Activated naive CD8-positive, alpha-beta T cell treated with anti-CD3 and anti-CD28 coated beads, Interleukin-2, amount 10 ng/mL, durations not matched to agents 7 days and 5 days (primary cell): ENCODE measurements around the gene KAT2A. TPM values are rescaled to one million over a fixed set of nuclear protein-coding genes. Genes with fewer than 3 reads are reported as not detected.

Experiments used
- ATAC-seq: fragments of 150-1000 bp; cut with Tn5 transposase; one replicate; pipeline ENCODE4 v1.10.0; 2021; ENCODE audit warnings: low read depth, moderate library complexity
- POLR2A ChIA-PET: fragments of 350-600 bp; sonication (Branson Sonifier 250); formaldehyde crosslinking; loops from one replicate; lab custom pipeline; 2021; ENCODE audit warnings: antibody characterized with exemption; lab: Charles Lee
- DNase-seq: peaks from one replicate; pipeline ENCODE4 v3.0.0; 2021
- H3K27ac Mint-ChIP-seq: one replicate; pipeline ENCODE4 v1.8.0; 2022; ENCODE audit warnings: mild to moderate bottlenecking, mixed read lengths
- H3K27me3 Mint-ChIP-seq: one replicate; pipeline ENCODE4 v1.8.0; 2022; ENCODE audit warnings: mild to moderate bottlenecking, moderate library complexity, mixed read lengths
- H3K36me3 Mint-ChIP-seq: one replicate; pipeline ENCODE4 v1.8.0; 2021; ENCODE audit warnings: mild to moderate bottlenecking, mixed read lengths
- H3K4me1 Mint-ChIP-seq: one replicate; pipeline ENCODE4 v1.8.0; 2021; ENCODE audit warnings: mixed read lengths
- H3K4me3 Mint-ChIP-seq: one replicate; pipeline ENCODE4 v1.8.0; 2022; ENCODE audit warnings: mild to moderate bottlenecking, moderate library complexity, mixed read lengths
- H3K9me3 Mint-ChIP-seq: one replicate; pipeline ENCODE4 v1.8.0; 2021; ENCODE audit warnings: mixed read lengths
- total RNA-seq, 2 experiments: library from RNA; stranded (reverse); gene quantifications; one replicate each; pipeline ENCODE4 v1.2.3, GENCODE V29; 2021

KAT2A gene
- total RNA-seq, 2 experiments from 2014 or later, result 45.1 to 46.9 TPM

GRCh38 chr17:42107124-42107523, 14.0 kb downstream of the KAT2A start:
- POLR2A ChIA-PET, result interaction anchor here (0.6 to 2.2 kb wide), 8 partner anchors 11 to 140 kb away, joined by 3 to 8 read pairs (median 4); partner anchors contain the start of genes C17orf113, CNP and DNAJC7
- peaks cover 29% of the 10 kb centered on the region for H3K36me3 Mint-ChIP-seq
- peaks cover 28% of the 10 kb centered on the region for H3K4me1 Mint-ChIP-seq
- H3K27me3 Mint-ChIP-seq, result no peaks in the 10 kb centered on the region
- DNase-seq (no peak), ATAC-seq (no peak)
- H3K9me3 Mint-ChIP-seq, result no peaks in the 10 kb centered on the region
- H3K27ac Mint-ChIP-seq, result no peak overlapping the region
- H3K4me3 Mint-ChIP-seq, result peak overlapping the region; percentile 61

- Mint-ChIP-seq H3K9me3 (no peaks in the 10 kb centered on the region), H3K4me3 (peak overlapping the region; percentile 19), H3K27ac (no peak overlapping the region), H3K36me3 (peaks cover 31% of the 10 kb centered on the region), H3K27me3 (no peaks in the 10 kb centered on the region), H3K4me1 (peaks cover 24% of the 10 kb centered on the region)
- DNase-seq, result no peak
- POLR2A ChIA-PET, result interaction anchor here (0.6 to 1.5 kb wide), 2 partner anchors 75 to 86 kb away, joined by 3 read pairs; no protein-coding TSS in a partner anchor
- ATAC-seq, result no peak
Measured at GRCh38 chr17:42106009-42106408, 15.2 kb downstream of the KAT2A start.

DNA sequence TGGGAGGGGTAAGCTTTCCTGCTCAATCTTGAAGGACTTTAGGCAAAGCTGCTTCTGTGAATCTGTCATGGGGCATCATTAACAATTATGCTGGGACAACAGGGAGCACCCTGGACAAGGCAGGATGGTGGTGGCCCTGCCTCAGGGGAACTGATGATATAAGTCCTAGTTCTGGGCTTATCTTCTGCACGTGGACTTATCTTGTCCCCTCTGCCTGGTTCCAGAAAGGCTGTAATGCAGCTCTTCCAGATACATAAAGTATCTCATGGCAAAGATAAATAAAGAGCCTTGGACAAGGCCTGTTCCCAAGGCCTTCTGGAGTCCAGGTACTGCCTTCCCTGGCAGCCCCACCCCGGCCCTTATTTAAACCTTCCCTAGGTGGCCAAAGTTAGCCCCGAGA, 16.9 kb downstream of the KAT2A start:
- Mint-ChIP-seq H3K36me3 (peaks cover 22% of the 10 kb centered on the region), H3K4me1 (peaks cover 13% of the 10 kb centered on the region), H3K4me3 (no peak overlapping the region), H3K27me3 (no peaks in the 10 kb centered on the region), H3K27ac (no peak overlapping the region), H3K9me3 (no peaks in the 10 kb centered on the region)
- ATAC-seq (no peak), DNase-seq (no peak)
- POLR2A ChIA-PET, result interaction anchor here (1.1 to 4.8 kb wide), 2 partner anchors 9 to 79 kb away, joined by 3 to 28 read pairs; partner anchors contain the start of gene DHX58

DNA sequence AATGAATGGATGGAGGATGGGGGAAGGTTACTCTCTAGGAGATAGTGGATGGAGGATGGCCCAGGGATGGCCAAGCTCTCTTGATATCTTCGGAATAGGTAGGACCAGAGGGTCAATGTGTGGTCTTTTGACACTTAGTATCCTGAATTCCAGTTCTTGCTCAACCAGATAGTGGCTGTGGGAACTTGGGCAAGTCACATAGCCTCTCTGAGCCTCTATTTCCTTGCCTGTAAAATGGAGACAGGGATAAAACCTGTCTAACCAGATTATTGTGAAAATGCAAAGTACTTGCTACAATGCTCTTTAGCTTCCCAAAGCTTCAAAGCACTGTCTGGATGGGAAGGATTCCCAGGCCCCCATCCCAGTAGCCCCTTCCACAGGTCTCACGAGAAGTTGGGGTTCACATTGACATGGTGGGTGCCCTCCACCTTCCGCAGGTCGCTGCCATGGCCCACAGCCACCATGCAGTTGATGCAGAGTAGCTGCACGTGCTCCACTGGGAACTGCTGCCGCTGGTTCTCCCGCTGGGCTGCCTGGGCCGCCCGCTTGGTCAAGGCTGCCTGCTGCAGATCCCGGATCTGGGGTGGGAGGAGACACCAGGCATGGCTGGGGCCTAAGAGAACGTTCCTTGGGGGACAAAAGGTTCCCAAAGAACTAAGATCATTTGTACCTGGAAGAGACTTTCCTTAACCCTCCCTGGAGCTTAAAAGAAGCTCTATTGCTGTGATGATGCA, 17.8 kb downstream of the KAT2A start:
- no peaks in the 10 kb centered on the region for H3K9me3 Mint-ChIP-seq
- peaks cover 9% of the 10 kb centered on the region for H3K4me1 Mint-ChIP-seq
- POLR2A ChIA-PET, result interaction anchor here (1.1 to 4.8 kb wide), 2 partner anchors 10 to 78 kb away, joined by 3 to 28 read pairs; partner anchors contain the start of gene DHX58
- H3K4me3 Mint-ChIP-seq, result no peak overlapping the region
- DNase-seq, result no peak
- no peaks in the 10 kb centered on the region for H3K27me3 Mint-ChIP-seq
- peaks cover 19% of the 10 kb centered on the region for H3K36me3 Mint-ChIP-seq
- no peak overlapping the region for H3K27ac Mint-ChIP-seq
- ATAC-seq, result no peak

DNA sequence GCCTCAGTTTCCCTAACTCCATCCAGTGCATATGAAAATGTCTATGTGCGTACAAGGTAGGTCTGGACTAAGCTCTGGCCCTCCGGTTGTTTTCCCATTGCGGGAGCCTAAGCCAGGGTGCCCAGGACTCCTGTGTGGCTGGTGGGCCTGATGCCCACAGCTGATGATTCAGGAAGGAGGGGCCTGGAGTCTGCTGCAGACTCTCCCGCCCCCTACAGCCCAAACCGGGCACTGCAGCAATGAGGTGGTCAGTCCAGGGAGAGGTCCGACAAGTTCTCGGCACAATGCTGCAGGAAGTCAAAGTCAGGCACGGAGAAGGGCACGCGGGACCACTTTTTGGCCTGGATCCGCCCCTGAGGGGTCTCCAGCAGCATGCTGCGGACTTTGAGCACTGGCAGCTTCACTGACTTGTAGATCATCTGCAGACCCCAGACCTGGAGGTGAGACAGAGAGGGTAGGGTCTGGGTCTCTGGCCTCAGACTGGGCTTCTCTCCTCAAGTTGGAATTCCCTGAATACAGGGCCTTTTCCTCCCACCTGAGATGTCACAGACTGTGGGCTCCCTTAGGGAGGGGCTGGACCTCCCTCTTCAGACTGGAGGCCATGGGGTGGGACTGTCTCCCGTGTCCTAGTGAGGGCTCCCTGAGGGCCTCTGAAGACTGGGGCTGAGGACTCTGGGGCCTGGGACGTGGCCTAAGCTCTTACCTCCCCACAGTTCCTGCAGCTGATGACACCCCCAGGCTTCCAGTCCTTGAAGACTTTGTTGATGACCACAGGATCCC, 19.5 kb downstream of the KAT2A start:
- peaks cover 8% of the 10 kb centered on the region for H3K4me1 Mint-ChIP-seq
- no peak overlapping the region for H3K4me3 Mint-ChIP-seq
- DNase-seq, result peak; percentile 80
- peaks cover 14% of the 10 kb centered on the region for H3K36me3 Mint-ChIP-seq
- POLR2A ChIA-PET, result interaction anchor here (0.6 to 4.8 kb wide), 5 partner anchors 11 to 85 kb away, joined by 3 to 28 read pairs (median 3); partner anchors contain the start of genes DHX58 and DNAJC7
- peak; percentile 58 for ATAC-seq
- no peaks in the 10 kb centered on the region for H3K9me3 Mint-ChIP-seq
- no peak overlapping the region for H3K27ac Mint-ChIP-seq
- H3K27me3 Mint-ChIP-seq, result peaks cover 15% of the 10 kb centered on the region

DNA sequence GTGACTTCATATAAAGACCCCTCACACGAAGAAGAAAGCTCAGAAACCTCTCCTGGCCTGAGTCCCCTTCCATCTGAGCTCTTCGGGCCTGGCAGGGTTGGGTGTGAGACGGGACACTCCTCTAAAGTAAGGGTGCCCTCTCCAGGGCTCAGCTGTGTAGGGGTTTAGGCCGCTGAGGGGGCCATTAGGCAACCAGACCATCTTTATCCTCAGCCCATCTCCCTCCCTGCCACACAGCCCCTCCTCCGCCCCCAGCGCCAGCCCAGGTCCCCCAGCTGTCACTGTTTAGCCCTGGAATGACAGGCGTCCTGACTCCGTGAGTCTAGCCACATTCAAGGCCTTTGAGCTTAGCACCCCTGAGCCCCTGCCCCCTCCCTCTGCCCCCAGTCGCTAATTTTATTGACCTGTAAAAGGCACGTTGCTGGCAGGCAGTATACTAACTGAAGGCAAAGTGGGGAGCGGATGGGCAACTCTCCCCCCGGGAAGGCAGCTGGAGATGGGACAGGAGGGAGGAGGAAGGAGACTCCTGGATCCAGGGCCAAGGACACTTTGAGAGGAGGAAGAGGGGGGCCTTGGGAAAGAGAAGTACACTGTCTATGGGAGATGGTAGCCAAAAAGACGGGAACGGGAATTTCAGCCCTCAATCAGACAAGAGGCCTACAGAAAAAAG, 22.3 kb downstream of the KAT2A start:
- no peak overlapping the region for H3K27ac Mint-ChIP-seq
- POLR2A ChIA-PET, result interaction anchor here (0.8 to 1.1 kb wide), 2 partner anchors 12 to 13 kb away, joined by 3 read pairs; partner anchors contain the start of gene DHX58

GRCh38 chr17:42097691-42098631, 23.2 kb downstream of the KAT2A start, which contains the start of gene ZNF385C:
Gene ZNF385C (minus strand): TSS chr17:42098473. CDS start chr17:42063056, 35,417 bp downstream.
- DNase-seq (no peak), ATAC-seq (peak; percentile 45)
- H3K27me3 Mint-ChIP-seq, result peaks cover 26% of the 10 kb centered on the region
- H3K27ac Mint-ChIP-seq, result no peak within 1 kb of the TSS
- H3K4me3 Mint-ChIP-seq, result no peak within 1 kb of the TSS
- no peaks in the 10 kb centered on the region for H3K9me3 Mint-ChIP-seq
- H3K36me3 Mint-ChIP-seq, result peaks cover 4% of the 10 kb centered on the region
- H3K4me1 Mint-ChIP-seq, result peaks cover 5% of the 10 kb centered on the region
- POLR2A ChIA-PET, result interaction anchor here (0.8 to 1.3 kb wide), 3 partner anchors 13 to 72 kb away, joined by 3 to 4 read pairs (median 3); no protein-coding TSS in a partner anchor

More for the DNA sequence above, 22.3 kb downstream of the KAT2A start:
- Mint-ChIP-seq H3K36me3 (peaks cover 4% of the 10 kb centered on the region), H3K9me3 (no peaks in the 10 kb centered on the region), H3K4me1 (peaks cover 5% of the 10 kb centered on the region), H3K4me3 (no peak overlapping the region), H3K27me3 (peaks cover 26% of the 10 kb centered on the region)
- DNase-seq (no peak), ATAC-seq (no peak)

DNA sequence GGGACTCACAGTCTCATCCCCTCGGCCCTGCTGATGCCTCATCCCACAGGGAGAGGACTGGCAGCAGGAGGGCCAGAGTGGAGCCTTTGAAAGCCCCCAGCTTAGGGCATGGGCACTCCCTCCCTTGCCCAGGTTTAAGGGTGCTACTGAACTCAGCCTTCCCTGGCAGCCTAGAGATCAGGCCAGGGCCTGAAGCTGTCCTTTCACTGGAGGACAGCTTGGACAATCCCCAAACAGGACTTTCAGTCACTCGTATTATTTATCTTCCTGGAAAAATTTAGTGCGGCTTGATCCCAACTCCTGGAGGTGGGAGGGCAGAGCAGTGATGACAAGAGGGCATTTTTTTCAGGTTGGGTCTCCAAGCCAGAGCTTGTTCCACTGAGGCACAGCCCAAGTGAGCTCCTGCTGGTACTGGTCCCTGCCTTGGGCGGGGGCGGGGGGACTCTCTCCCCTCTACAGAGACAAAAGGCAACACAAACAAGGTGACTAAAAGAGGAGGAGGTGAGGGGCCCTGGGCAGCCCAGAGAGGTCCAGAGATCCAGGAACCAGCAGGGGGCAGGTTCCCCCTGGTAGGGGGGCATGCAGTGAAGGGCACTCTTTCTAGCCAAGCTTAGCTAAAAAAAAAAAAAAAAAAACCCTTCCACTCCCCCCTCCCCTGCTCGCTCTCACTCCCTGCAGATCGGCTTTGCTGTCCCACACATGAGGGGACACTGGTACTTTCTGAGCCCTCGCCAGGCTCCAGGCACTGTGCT, 24.6 kb downstream of the KAT2A start:
- no peak overlapping the region for H3K27ac Mint-ChIP-seq
- peaks cover 28% of the 10 kb centered on the region for H3K27me3 Mint-ChIP-seq
- no peak for DNase-seq
- peaks cover 4% of the 10 kb centered on the region for H3K36me3 Mint-ChIP-seq
- H3K4me3 Mint-ChIP-seq, result no peak overlapping the region
- H3K9me3 Mint-ChIP-seq, result no peaks in the 10 kb centered on the region
- H3K4me1 Mint-ChIP-seq, result peaks cover 6% of the 10 kb centered on the region
- no peak for ATAC-seq
- POLR2A ChIA-PET, result interaction anchor here (0.6 to 1.3 kb wide), 4 partner anchors 14 to 71 kb away, joined by 3 to 6 read pairs (median 4); no protein-coding TSS in a partner anchor

DNA sequence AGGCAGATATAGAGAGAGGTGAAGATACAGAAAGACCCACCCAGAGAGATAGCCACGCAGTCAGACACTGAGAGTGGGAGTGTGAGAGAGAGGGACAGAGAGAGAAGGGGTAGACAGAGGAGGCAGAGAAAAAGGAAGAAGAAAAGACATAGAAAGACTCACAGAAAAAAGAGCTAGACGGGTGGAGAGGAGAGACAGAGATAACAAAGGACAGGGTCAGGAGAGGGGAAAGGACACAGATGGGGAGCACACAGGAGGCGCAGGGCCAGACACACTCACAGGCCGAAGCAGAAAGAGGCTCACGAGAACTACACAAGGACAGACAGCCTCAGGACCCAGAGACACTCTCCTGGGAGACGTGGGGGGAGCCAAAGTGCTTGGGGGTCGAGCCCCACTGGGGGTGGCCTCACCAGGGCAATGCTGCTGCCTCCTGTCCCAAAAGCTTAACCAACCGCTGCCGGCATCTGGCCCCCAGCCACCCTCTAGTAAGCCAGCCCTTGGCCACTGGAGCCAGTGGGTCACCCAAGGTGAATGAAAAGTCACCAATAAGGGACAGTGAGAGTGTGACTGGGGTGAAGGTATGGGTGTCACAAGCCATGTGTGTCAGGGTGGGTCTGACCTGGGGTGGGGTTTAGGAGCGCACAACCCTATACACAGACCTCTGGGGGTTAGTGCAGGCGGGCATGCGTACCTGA, 26.6 kb downstream of the KAT2A start:
- Mint-ChIP-seq H3K4me3 (no peak overlapping the region), H3K27me3 (peaks cover 30% of the 10 kb centered on the region), H3K36me3 (no peaks in the 10 kb centered on the region), H3K9me3 (no peaks in the 10 kb centered on the region), H3K4me1 (peaks cover 6% of the 10 kb centered on the region), H3K27ac (no peak overlapping the region)
- DNase-seq (no peak), ATAC-seq (no peak)
- POLR2A ChIA-PET, result interaction anchor here (0.7 kb wide), 1 partner anchor 13 kb away, joined by 4 read pairs; no protein-coding TSS in a partner anchor

DNA sequence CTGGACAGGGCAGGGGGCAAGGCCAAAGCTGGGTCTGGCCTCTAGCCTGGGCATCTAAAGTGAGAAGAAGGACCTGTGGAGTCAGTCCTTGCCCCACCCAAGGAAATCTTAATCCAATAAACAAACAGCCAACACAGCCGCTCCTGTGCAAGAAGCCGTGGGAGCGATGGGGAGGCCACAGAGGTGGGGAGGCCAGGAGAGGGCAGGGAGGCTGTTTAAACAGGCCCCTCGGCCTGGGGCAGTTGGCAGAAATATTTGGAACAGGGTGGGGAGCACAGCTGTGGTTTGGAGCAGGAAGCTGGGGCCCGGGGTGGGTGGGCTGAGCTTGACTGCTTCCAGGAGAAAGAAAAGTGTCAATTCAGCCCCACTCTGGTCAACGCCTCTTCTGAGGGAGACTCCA, 28.2 kb downstream of the KAT2A start:
- ATAC-seq (no peak), DNase-seq (no peak)
- H3K4me3 Mint-ChIP-seq, result no peak overlapping the region
- H3K9me3 Mint-ChIP-seq, result no peaks in the 10 kb centered on the region
- H3K4me1 Mint-ChIP-seq, result peaks cover 4% of the 10 kb centered on the region
- H3K27me3 Mint-ChIP-seq, result peaks cover 31% of the 10 kb centered on the region
- POLR2A ChIA-PET, result interaction anchor here (0.6 to 1.5 kb wide), 2 partner anchors 19 to 21 kb away, joined by 3 to 5 read pairs; partner anchors contain the start of gene DHX58
- H3K36me3 Mint-ChIP-seq, result no peaks in the 10 kb centered on the region
- no peak overlapping the region for H3K27ac Mint-ChIP-seq
